ENCODE data around the gene LRRC39.

Gene LRRC39

GRCh38 chr1:100145116-100145515 is 32.9 kb downstream of the LRRC39 start:
- no peak for DNase-seq

DNA sequence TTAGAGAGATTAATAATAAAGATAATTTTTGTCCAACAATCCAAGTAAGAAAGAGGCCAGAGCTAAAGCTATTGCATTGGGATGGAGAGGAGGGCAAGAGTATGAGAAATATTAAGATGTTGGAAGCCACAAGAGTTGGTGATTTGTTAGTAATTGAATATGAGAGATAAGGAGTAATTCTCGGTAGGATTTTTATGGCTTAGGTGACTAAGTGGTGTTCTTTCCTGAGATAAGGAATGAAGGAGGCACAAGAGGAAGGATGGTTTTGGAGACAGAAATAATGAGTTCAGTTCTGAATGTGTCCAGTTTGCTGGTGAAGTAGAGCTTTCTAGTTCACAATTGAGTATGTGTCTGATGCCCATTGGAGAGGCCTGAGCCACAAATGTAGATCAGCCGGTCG is 35.7 kb downstream of the LRRC39 start:
- DNase-seq = no peak

DNA sequence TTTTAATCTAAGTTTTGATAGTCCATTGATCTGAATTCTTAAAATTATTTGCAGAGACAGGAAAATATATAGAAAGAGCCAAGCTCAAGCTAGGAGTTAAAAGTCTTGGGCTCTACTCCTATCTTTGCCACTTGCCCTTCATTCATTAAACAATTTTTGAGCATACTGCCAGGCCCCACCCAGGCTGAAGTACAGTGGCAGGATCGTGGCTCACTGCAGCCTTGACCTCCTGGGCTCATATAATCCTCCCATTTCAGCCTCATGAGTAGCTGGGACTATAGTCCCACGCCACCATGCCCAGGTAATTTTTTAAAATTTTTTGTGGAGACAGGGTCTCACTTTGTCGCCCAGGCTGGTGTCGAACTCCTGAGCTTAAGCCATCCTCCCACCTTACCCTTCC is 36.9 kb downstream of the LRRC39 start:
- DNase-seq = no peak

GRCh38 chr1:100137602-100138001 is 40.5 kb downstream of the LRRC39 start:
- DNase-seq = no peak

DNA sequence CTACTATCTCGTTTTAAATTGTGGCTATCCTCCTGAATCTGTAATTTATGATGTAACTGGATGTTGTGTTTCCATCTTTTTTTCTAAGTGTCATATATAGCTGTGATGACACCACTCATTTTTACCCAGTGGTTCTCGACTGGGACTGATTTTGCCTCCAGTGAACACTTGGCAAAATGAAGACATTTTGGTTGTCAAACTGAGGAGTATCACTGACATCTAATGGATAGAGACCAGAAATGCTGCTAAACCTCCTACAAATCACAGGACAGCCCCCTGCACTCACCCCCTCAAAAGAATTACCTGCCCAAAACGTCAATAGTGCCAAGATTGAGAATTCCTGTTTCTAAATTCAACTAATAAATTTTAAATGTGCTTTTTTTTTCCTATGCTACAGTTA is 43.2 kb downstream of the LRRC39 start:
- no peak for DNase-seq

- peak; percentile 96 for DNase-seq
Observed at GRCh38 chr1:100132566-100133477, 45.2 kb downstream of the LRRC39 start, which contains the start of the genes SASS6 and TRMT13. SASS6 (minus strand) TSS chr1:100132930; CDS start chr1:100132814, 116 bp downstream. TRMT13 (plus strand) TSS chr1:100133163; CDS start chr1:100133169, 6 bp downstream.

- DNase-seq = no peak
Observed at GRCh38 chr1:100131623-100132022, 46.4 kb downstream of the LRRC39 start.

DNA sequence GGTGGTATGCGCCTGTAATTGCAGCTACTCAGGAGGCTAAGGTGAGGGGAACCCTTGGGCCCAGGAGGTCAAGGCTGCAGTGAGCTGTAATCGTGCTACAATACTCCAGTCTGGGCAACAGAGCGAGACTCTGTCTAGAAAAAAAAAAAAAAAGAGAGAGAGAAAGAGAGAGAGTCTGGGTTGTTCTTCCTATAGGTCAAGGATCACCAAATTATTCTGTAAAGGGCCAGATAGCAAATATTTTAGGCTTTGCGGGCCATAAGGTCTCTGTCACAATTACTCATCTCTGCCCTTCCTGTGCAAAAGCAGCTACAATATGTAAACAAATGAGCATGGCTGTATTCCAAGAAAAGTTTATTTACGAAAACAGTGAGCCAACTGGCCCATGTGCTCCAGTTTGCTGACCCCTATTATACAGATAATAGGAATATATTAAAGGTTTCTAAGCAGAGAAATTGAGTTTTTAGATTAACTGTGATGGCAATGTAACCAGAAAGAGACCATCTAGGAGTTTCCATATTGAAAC is 47.4 kb downstream of the LRRC39 start:
- no peak for DNase-seq

DNA sequence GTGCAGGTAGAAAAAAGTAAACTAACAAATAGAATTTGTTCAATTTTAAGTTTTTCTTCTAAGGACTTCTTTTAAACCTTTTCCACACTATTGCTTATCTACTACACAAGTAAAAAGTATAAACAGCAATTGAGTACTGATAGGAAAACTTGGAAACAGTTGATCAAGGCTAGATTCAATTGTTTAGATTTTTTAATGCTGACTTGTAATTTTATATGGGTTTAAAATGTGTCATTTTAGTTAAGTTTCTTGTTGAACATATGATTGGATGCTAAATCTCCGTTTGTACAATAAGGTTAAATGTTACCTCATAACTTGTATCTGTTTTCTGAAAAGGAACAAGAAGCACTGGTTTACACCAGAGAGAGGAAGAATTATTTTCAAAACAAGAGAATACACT is 50.8 kb downstream of the LRRC39 start:
- no peak for DNase-seq

- no peak for DNase-seq
Observed at GRCh38 chr1:100122177-100122576, 55.9 kb downstream of the LRRC39 start.

- no peak for DNase-seq
Observed at GRCh38 chr1:100115524-100115923, 62.5 kb downstream of the LRRC39 start.

GRCh38 chr1:100109554-100110066 is 68.4 kb downstream of the LRRC39 start:
- DNase-seq = no peak

- DNase-seq = no peak
Observed at GRCh38 chr1:100107696-100108095, 70.4 kb downstream of the LRRC39 start.

DNA sequence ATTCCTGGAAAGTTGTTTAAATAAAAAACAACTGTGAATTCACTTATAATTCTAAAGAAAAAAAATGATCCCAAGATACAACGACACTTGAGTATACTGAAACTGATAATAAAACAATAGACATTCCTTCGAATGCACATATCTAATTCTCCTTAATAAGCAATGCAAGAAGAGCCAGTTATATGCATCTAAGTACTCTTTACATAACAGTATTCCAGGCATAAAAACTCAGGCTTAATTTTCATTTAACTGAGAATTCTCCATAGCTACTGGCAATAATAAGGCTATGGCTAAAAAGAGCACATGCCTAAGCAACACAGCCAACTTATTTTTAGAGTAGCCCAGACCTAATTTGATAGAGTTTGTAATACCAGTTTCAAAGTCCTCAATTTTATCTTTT is 76.5 kb downstream of the LRRC39 start:
- DNase-seq = no peak

DNA sequence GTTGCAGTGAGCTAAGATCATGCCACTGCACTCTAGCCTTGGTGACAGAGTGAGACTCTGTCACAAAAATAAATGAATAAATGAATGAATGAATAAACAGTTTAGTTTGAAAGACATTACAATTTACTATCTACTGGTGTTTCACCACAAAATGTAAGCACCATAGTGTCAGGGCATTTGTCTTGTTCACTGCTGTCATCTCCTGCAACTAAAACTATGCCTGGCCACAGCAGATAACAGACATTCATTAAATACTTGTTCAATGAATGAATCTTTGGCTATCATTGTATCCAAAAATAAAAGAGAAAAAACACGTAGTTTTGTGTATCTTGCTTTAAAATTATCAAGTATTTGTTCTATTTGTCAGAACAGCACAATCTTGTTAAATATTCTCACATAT is 77.9 kb downstream of the LRRC39 start:
- no peak for DNase-seq
